ENCODE results near the gene HLA-DMA.

DNA sequence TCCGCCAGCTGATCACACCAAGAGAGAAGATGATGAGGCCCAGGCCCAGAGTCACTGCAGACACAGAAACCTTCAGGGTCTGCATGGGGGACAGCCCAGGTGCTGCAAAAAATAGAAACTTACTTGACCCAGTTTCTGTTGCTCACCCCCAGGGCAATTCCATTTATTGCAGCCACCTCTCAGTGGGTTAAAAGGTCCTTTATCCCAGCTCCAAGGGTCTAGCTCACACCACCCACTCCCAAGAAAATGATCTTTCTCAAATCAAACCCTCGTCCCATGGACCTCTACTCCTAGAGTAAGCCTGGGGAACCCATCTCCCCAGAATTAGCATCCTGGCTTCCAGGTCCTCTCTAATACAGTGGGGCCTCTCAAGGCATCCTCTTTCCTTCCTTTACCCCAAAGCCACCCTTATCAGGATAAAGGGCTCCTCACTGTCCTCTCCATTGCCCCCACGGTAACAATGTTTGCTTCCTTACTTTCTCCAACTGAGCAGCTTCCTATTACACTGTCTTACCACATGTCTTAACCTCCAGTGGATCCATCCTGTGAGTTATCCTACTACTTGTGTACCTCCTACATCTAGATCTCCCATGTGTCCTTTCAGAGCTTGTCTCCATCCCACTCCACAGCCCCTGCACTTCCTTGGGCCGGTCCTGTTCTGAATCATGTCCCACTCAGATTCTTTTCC, 17.2 kb downstream of the HLA-DMA start:
- TF ChIP-seq POLR2A (IDR thresholded peaks at IDR 0.05) = no peak
- TF ChIP-seq, protein P1, sequence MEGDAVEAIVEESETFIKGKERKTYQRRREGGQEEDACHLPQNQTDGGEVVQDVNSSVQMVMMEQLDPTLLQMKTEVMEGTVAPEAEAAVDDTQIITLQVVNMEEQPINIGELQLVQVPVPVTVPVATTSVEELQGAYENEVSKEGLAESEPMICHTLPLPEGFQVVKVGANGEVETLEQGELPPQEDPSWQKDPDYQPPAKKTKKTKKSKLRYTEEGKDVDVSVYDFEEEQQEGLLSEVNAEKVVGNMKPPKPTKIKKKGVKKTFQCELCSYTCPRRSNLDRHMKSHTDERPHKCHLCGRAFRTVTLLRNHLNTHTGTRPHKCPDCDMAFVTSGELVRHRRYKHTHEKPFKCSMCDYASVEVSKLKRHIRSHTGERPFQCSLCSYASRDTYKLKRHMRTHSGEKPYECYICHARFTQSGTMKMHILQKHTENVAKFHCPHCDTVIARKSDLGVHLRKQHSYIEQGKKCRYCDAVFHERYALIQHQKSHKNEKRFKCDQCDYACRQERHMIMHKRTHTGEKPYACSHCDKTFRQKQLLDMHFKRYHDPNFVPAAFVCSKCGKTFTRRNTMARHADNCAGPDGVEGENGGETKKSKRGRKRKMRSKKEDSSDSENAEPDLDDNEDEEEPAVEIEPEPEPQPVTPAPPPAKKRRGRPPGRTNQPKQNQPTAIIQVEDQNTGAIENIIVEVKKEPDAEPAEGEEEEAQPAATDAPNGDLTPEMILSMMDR (IDR thresholded peaks at IDR 0.05) = no peak

All from adrenal gland (tissue), 5 donors.